HepG2 (cell line): ENCODE results near the gene BPIFB2. TPM values are rescaled to one million over a fixed set of nuclear protein-coding genes. Genes with fewer than 3 reads are reported as not detected.
A peak's percentile ranks its signal among the peaks of the same experiment; 100 is the strongest.

Source experiments
- ARID3A ChIP-seq: IDR thresholded peaks from 2 replicates; pipeline ENCODE4 v1.6.1; 2012; ENCODE audit warnings: low read depth, low read length, improper control_type of control experiment
- CC2D1A ChIP-seq: sonication (generic); formaldehyde crosslinking; IDR thresholded peaks from 2 replicates; pipeline ENCODE4 v1.8.1; 2023; ENCODE audit warnings: mild to moderate bottlenecking, missing genetic modification reagents
- HOXD1 ChIP-seq: sonication (generic); formaldehyde crosslinking; IDR thresholded peaks from 2 replicates; pipeline ENCODE4 v1.5.0; 2020; ENCODE audit warnings: missing genetic modification reagents
- IRF9 ChIP-seq: sonication (generic); formaldehyde crosslinking; IDR thresholded peaks from 2 replicates; pipeline ENCODE4 v1.8.0; 2022; ENCODE audit warnings: missing genetic modification reagents, mild to moderate bottlenecking, borderline replicate concordance
- KLF13 ChIP-seq: sonication (generic); formaldehyde crosslinking; IDR thresholded peaks from 2 replicates; pipeline ENCODE4 v1.4.0; 2020; ENCODE audit warnings: mild to moderate bottlenecking, missing genetic modification reagents
- PAX8 ChIP-seq: sonication (generic); formaldehyde crosslinking; IDR thresholded peaks from 2 replicates; pipeline ENCODE4 v1.8.0; 2022; ENCODE audit warnings: mild to moderate bottlenecking, missing genetic modification reagents, borderline replicate concordance
- PRMT3 ChIP-seq: sonication (generic); formaldehyde crosslinking; IDR thresholded peaks from 2 replicates; pipeline ENCODE4 v1.8.1; 2022; ENCODE audit warnings: low read depth, mild to moderate bottlenecking, moderate library complexity, missing genetic modification reagents, borderline replicate concordance
- RAD51 ChIP-seq: fragments of 450-650 bp; IDR thresholded peaks from 2 replicates; pipeline ENCODE4 v1.6.1; 2016; ENCODE audit warnings: borderline replicate concordance
- SPEN ChIP-seq: sonication (generic); formaldehyde crosslinking; IDR thresholded peaks from 2 replicates; pipeline ENCODE4 v1.5.1; 2020; ENCODE audit warnings: low read depth, mild to moderate bottlenecking, missing genetic modification reagents
- SUZ12 ChIP-seq: fragments of 150-350 bp; IDR thresholded peaks from 2 replicates; pipeline ENCODE4 v1.6.1; 2014; ENCODE audit warnings: low read depth, low read length
- ZGPAT ChIP-seq: IDR thresholded peaks from 2 replicates; pipeline ENCODE4 v1.6.1; 2016; ENCODE audit warnings: mild to moderate bottlenecking
- ZNF407 ChIP-seq: sonication (generic); formaldehyde crosslinking; IDR thresholded peaks from one replicate; pipeline ENCODE4 v1.5.1; 2020; ENCODE audit warnings: mild to moderate bottlenecking, missing genetic modification reagents; ENCODE audit errors: not compliant biosample characterization
- ZNF546 ChIP-seq: sonication (generic); formaldehyde crosslinking; conservative IDR thresholded peaks from 2 replicates; pipeline ENCODE4 v1.8.1; 2023; ENCODE audit warnings: mild to moderate bottlenecking, missing genetic modification reagents
- ZNF547 ChIP-seq: sonication (generic); formaldehyde crosslinking; IDR thresholded peaks from 2 replicates; pipeline ENCODE4 v1.5.1; 2020; ENCODE audit warnings: mild to moderate bottlenecking, missing genetic modification reagents
- ZNF644 ChIP-seq: IDR thresholded peaks from 2 replicates; pipeline ENCODE4 v1.6.1; 2016; ENCODE audit warnings: low read depth
- ZSCAN21 ChIP-seq: sonication (generic); formaldehyde crosslinking; IDR thresholded peaks from 2 replicates; pipeline ENCODE4 v1.8.0; 2022; ENCODE audit warnings: mild to moderate bottlenecking, missing genetic modification reagents, moderate library complexity, borderline replicate concordance
- polyA plus RNA-seq, 8 experiments: library from polyadenylated mRNA; depleted of rRNA in 3 of 8; stranded (reverse) in 7 of 8; unstranded in 1 of 8; fragments of >200 nt; fragmentation: Illumina TruSeq in 4 of 8; extraction: Trizol in 4 of 8; gene quantifications; 2 replicates each; pipeline versions ENCODE4 v1.2.1 to v1.2.3, GENCODE V29; 2011 to 2016; ENCODE audit warnings: low read depth in 4 of 8, missing spikeins in 1 of 8, mixed read lengths in 1 of 8; ENCODE audit not compliant: insufficient read depth in 1 of 8
- total RNA-seq, 5 experiments: library from RNA; depleted of rRNA; stranded (reverse); fragments of >200 nt; fragmentation: Illumina TruSeq; extraction: Trizol; gene quantifications; 2 replicates each; pipeline ENCODE4 v1.2.3, GENCODE V29; 2016; ENCODE audit warnings: low read depth in 1 of 5

BPIFB2 gene
- total and polyA plus RNA-seq, 2 of the 13 experiments (the other 11 are each of a cell fraction or from before 2014, with no cell fraction given): 54.5 to 902 TPM

GRCh38 chr20:33005908-33006775, 1.4 kb upstream of the BPIFB2 start (continued):
- no peak; the same call in 1 of the 2 replicates for TF ChIP-seq PRMT3 (CRISPR knock-in tag)
- no peak for TF ChIP-seq ARID3A
- no peak; the same call in 1 of the 2 replicates for TF ChIP-seq ZNF546 (CRISPR knock-in tag)
- peak; percentile 100 for TF ChIP-seq ZNF644 (CRISPR knock-in tag)
- peak; percentile 94 for TF ChIP-seq ZSCAN21 (CRISPR knock-in tag)
- TF ChIP-seq KLF13 (CRISPR knock-in tag): no peak
- no peak for TF ChIP-seq ZNF407 (CRISPR knock-in tag)
- no peak for TF ChIP-seq SUZ12
- peak; percentile 78 for TF ChIP-seq SPEN
- TF ChIP-seq ZNF547 (CRISPR knock-in tag): peak; percentile 86
- peak; percentile 23; the same call in 1 of the 2 replicates for TF ChIP-seq IRF9 (CRISPR knock-in tag)
- TF ChIP-seq CC2D1A (CRISPR knock-in tag): no peak
- peak; percentile 58; the same call in 1 of the 2 replicates for TF ChIP-seq PAX8 (CRISPR knock-in tag)
- TF ChIP-seq RAD51: no peak
- no peak; the same call in none of the 2 replicates for TF ChIP-seq HOXD1 (CRISPR knock-in tag)
- TF ChIP-seq ZGPAT (CRISPR knock-in tag): peak; percentile 97
